22Rv1 (cell line): ENCODE data around the gene TC2N.

Experiments
- H3K27ac ChIP-seq: fragments of 450-650 bp; 2 replicates; pipeline ENCODE4 v1.5.1; 2017
- ZFX ChIP-seq: fragments of 450-650 bp; IDR thresholded peaks from 2 replicates; pipeline ENCODE4 v1.6.1; 2017; ENCODE audit warnings: antibody characterized with exemption, borderline replicate concordance
- TF ChIP-seq, protein P1 (sequence below): fragments of 450-650 bp; IDR thresholded peaks from 2 replicates; pipeline ENCODE4 v1.5.1; 2017; ENCODE audit warnings: mild to moderate bottlenecking

TC2N gene

DNA sequence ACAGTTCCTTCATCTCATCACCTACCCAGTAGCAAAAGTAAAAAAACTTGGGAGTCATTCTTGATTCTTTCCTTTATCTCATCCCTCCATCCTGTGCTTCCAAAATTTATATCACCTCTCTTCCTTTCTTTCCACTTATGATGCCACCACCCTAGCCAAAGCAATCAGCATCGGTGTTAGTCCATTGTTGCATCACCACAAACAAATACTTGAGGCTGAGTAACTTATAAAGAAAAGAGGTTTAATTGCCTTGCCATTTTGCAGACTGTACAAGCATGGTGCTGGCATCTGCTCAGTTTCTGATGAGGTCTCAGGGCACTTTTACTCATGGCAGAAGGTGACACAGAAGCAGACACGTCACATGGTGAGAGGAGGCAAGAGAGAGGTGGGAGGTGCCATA is 115.6 kb downstream of the TC2N start:
- TF ChIP-seq ZFX, result no peak
- TF ChIP-seq, protein P1, sequence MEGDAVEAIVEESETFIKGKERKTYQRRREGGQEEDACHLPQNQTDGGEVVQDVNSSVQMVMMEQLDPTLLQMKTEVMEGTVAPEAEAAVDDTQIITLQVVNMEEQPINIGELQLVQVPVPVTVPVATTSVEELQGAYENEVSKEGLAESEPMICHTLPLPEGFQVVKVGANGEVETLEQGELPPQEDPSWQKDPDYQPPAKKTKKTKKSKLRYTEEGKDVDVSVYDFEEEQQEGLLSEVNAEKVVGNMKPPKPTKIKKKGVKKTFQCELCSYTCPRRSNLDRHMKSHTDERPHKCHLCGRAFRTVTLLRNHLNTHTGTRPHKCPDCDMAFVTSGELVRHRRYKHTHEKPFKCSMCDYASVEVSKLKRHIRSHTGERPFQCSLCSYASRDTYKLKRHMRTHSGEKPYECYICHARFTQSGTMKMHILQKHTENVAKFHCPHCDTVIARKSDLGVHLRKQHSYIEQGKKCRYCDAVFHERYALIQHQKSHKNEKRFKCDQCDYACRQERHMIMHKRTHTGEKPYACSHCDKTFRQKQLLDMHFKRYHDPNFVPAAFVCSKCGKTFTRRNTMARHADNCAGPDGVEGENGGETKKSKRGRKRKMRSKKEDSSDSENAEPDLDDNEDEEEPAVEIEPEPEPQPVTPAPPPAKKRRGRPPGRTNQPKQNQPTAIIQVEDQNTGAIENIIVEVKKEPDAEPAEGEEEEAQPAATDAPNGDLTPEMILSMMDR, result no peak
- no peak overlapping the region for H3K27ac ChIP-seq

DNA sequence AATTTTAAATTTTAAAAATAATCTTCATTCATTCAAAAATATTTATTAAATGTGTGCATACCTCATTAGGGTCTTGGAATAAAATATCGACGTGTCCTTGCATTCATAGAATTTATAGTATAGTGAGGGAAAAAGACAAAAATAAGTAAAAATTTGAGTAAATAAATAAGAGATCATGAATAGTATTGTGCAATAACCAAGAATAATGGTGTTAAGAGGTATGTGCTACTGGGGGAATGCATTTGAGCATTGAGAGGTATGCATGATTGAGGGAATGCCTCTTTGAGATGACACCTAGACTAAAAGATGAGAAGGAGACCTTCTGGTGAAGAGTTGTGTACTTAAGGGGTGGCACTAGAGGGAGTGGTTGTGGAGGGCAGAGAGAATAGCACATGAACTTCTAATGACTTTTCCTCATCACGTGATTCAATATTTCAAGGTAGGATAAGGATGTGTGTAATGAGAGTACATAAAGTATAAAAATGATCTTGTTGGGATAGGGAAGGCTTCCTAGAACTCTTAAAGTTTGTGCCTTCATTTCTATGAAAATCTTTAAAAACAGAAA is 116.6 kb downstream of the TC2N start:
- TF ChIP-seq, protein P1, result no peak
- no peak for TF ChIP-seq ZFX
- H3K27ac ChIP-seq, result no peak overlapping the region

DNA sequence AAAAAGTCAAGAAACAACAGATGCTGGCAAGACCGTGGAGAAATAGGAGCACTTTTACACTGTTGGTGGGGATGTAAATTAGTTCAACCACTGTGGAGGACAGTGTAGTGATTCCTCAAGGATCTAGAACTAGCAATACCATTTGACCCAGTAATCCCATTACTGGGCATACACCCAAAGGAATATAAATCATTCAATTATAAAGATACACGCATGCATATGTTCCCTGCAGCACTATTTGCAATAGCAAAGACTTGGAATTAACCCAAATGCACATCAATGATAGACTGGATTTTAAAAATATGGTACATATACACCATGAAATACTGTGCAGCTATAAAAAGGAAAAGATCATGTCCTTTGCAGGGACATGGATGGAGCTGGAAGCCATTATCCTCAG is 117.5 kb downstream of the TC2N start:
- H3K27ac ChIP-seq, result no peak overlapping the region
- TF ChIP-seq ZFX, result no peak
- TF ChIP-seq, protein P1, result no peak

DNA sequence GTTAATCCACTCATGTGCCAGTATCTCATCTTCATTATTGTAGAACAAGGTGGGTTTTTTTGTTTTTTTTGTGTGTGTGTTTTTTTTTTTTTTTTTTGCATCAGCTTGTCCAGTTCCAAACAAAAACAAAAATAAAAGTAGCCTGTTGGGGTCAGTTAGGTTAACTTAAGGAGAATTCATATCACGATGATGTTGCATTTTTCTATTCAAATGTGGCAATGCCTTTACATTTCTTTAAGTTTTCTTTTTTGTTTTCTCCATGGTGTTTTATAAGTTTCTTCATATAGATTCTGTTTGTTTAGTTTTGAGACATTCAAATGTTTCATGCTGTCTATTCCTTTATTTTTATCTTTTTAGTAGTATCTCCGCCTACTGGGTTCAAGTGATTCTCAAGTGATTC is 119.3 kb downstream of the TC2N start:
- no peak overlapping the region for H3K27ac ChIP-seq
- TF ChIP-seq, protein P1, result no peak
- no peak for TF ChIP-seq ZFX

DNA sequence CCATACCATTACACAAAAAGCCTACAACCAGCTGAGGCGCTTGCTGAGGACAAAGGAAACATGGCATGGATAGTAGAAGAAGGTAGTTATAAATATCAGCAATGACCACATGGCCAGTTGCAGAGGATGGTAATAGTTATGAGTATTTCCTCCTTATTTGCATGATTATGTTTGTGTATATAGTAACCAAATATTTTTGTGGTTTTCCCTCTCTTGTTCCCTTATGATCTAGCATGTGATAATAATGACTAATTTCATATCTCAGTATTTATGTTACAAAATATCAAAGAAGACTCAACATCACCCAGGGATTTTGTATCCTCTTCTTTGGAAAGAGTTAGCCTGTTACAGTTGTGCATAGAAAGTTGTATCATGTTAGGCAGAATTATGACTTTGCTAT is 122.0 kb downstream of the TC2N start:
- TF ChIP-seq, protein P1, result no peak
- no peak for TF ChIP-seq ZFX
- no peak overlapping the region for H3K27ac ChIP-seq

DNA sequence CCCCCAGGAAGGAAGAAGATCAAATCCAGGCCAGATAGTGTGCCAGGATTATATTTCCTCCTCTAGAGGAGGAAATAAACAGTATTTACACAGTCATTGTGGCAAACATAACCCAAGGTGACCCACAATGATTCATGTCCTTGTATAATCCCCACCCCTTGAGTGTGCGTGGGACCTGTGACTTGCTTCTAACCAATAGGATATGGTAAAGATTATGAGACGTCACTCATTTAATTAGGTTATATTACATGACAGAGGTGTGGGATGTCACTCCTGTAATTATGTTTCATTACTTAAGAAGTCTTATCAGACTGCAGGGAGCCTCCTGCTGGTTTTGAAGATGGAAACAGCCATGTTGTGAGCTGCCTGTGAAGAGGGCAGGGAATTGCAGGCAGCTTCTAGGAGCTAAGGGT is 123.3 kb downstream of the TC2N start:
- no peak overlapping the region for H3K27ac ChIP-seq
- TF ChIP-seq ZFX, result no peak
- TF ChIP-seq, protein P1, result no peak

DNA sequence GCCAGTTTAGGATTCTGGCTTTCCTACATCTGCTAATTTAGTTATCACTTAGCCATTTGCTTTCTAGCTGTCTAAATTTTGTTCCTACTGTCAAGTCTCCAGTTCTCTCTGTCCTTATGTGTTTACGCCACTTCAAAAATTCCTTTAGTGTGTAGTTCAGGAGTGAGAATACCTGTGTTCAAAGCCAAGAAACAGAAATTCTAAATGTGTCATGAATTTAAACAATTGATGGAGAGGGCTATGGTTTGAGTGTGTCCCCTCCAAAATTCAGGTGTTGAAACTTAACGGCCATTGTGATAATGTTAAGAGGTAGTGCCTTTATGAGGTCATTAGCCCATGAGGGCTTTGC is 124.1 kb downstream of the TC2N start:
- H3K27ac ChIP-seq, result no peak overlapping the region
- TF ChIP-seq, protein P1, result no peak
- no peak for TF ChIP-seq ZFX
